GM12878 (cell line): Measurements from ENCODE around the gene CDK17. TPM values are rescaled to one million over a fixed set of nuclear protein-coding genes. Genes with fewer than 3 reads are reported as not detected.
A peak's percentile ranks its signal among the peaks of the same experiment; 100 is the strongest.

ENCODE experiments used
- ATAC-seq: fragments of 200-7000 bp; cut with Tn5 transposase; 3 replicates; pipeline ENCODE4 v1.9.1; 2020; ENCODE audit warnings: mild to moderate bottlenecking, moderate library complexity
- BruUV-seq: library from RNA; stranded (reverse); fragments of 400-500 nt; replicated peaks from 2 replicates; lab custom pipeline; 2021; lab: Mats Ljungman, UMichigan
- CTCF ChIA-PET: fragments of 300-600 bp; sonication (Branson Sonifier 250); formaldehyde crosslinking; extraction: SDS; loops from one replicate; lab custom pipeline; 2021; ENCODE audit warnings: inconsistent platforms; lab: Yijun Ruan, JAX
- POLR2A ChIA-PET: fragments of 350-600 bp; formaldehyde crosslinking; extraction: SDS; loops from one replicate; lab custom pipeline; 2021; ENCODE audit warnings: inconsistent platforms; lab: Charles Lee
- RAD21 ChIA-PET: fragments of 300-600 bp; sonication (Branson Sonifier 250); formaldehyde crosslinking; loops from one replicate; lab custom pipeline; 2023; ENCODE audit warnings: antibody characterized with exemption; ENCODE audit not compliant: unreplicated experiment; lab: Charles Lee
- SMC1A ChIA-PET: fragments of 300-600 bp; sonication (Branson Sonifier 250); formaldehyde crosslinking; loops from one replicate; lab custom pipeline; 2023; ENCODE audit not compliant: unreplicated experiment, uncharacterized antibody; lab: Charles Lee
- DNase-seq: peaks from one replicate; pipeline ENCODE4 v3.0.0-alpha.2; 2011; ENCODE audit warnings: low read depth, low spot score
- FAIRE-seq: peaks from 3 replicates; lab custom pipeline; 2011; peaks lifted over from hg19 to GRCh38; lab: Jason Lieb, UNC
- H2AFZ ChIP-seq: 2 replicates; pipeline ENCODE4 v1.6.0; 2011; ENCODE audit warnings: low read depth, low read length, control low read depth; ENCODE audit not compliant: control insufficient read depth
- H3K27ac ChIP-seq: 2 replicates; pipeline ENCODE4 v1.5.1; 2011; ENCODE audit warnings: control low read depth; ENCODE audit not compliant: control insufficient read depth, insufficient read depth
- H3K27me3 ChIP-seq, 2 experiments: replicated peaks in 1 of 2; 2 replicates each; pipeline versions ENCODE4 v1.6.0 to v1.6.1; 2011; ENCODE audit warnings: low read length in 1 of 2; ENCODE audit not compliant: control insufficient read depth in 2 of 2, insufficient read depth in 2 of 2
- H3K36me3 ChIP-seq, 2 experiments: 2 replicates each; pipeline ENCODE4 v1.5.1; 2011; ENCODE audit warnings: low read length in 1 of 2; ENCODE audit not compliant: control insufficient read depth in 2 of 2, insufficient read depth in 2 of 2
- H3K4me1 ChIP-seq: 2 replicates; pipeline ENCODE4 v1.6.1; 2011; ENCODE audit warnings: mild to moderate bottlenecking, low read length, moderate library complexity, mixed read lengths; ENCODE audit not compliant: control insufficient read depth, insufficient read depth
- H3K4me2 ChIP-seq: 2 replicates; pipeline ENCODE4 v1.6.0; 2011; ENCODE audit warnings: control low read depth; ENCODE audit not compliant: control insufficient read depth, insufficient read depth
- H3K4me3 ChIP-seq: fragments of 200-600 bp; sonication (generic); 2 replicates; pipeline ENCODE4 v1.5.1; 2016
- H3K79me2 ChIP-seq: 2 replicates; pipeline ENCODE4 v1.6.0; 2011; ENCODE audit warnings: low read length; ENCODE audit not compliant: control insufficient read depth, insufficient read depth
- H3K9ac ChIP-seq: 2 replicates; pipeline ENCODE4 v1.8.0; 2011; ENCODE audit warnings: low read length, control low read depth, mixed read lengths; ENCODE audit not compliant: control insufficient read depth, insufficient read depth
- H3K9me3 ChIP-seq: replicated peaks from 3 replicates; pipeline ENCODE4 v1.5.1; 2011; ENCODE audit warnings: mild to moderate bottlenecking, low read length; ENCODE audit not compliant: control insufficient read depth, insufficient read depth
- H4K20me1 ChIP-seq: 2 replicates; pipeline ENCODE4 v1.6.0; 2011; ENCODE audit not compliant: control insufficient read depth, insufficient read depth
- BHLHE40 ChIP-seq, 2 experiments: fragments of 450-650 bp in 1 of 2; IDR thresholded peaks; 2 replicates each; pipeline ENCODE4 v1.6.1; 2011 to 2017; ENCODE audit warnings: low read depth in 2 of 2, borderline replicate concordance in 1 of 2, improper control_type of control experiment in 1 of 2, low read length in 1 of 2, mild to moderate bottlenecking in 1 of 2
- CTCF ChIP-seq, 3 experiments: IDR thresholded peaks in 2 of 3; conservative IDR thresholded peaks in 1 of 3; 2 replicates each; pipeline ENCODE4 v1.5.1; 2011; ENCODE audit warnings: low read depth in 3 of 3, low read length in 3 of 3, mild to moderate bottlenecking in 3 of 3, control low read depth in 2 of 3, moderate library complexity in 2 of 3, inconsistent platforms in 1 of 3, mixed read lengths in 1 of 3; ENCODE audit not compliant: control insufficient read depth in 2 of 3, insufficient read depth in 1 of 3; ENCODE audit errors: extremely low read depth in 1 of 3
- EP300 ChIP-seq, 2 experiments: fragments of 150-350 bp in 1 of 2; IDR thresholded peaks; 2 replicates each; pipeline ENCODE4 v1.6.1; 2011 to 2012; ENCODE audit warnings: low read depth in 2 of 2, low read length in 2 of 2, borderline replicate concordance in 1 of 2, improper control_type of control experiment in 1 of 2, inconsistent platforms in 1 of 2; ENCODE audit not compliant: control insufficient read depth in 1 of 2
- JUNB ChIP-seq: IDR thresholded peaks from 2 replicates; pipeline ENCODE4 v1.6.1; 2016; ENCODE audit warnings: antibody characterized with exemption, mild to moderate bottlenecking
- MEF2B ChIP-seq: fragments of 450-650 bp; IDR thresholded peaks from 2 replicates; pipeline ENCODE4 v1.6.1; 2018; ENCODE audit warnings: mild to moderate bottlenecking, moderate library complexity; ENCODE audit not compliant: partially characterized antibody, poor library complexity, severe bottlenecking
- MTA2 ChIP-seq: fragments of 450-650 bp; IDR thresholded peaks from 2 replicates; pipeline ENCODE4 v1.6.1; 2016; ENCODE audit warnings: low read depth, mild to moderate bottlenecking, moderate library complexity
- NR2C1 ChIP-seq: fragments of 450-650 bp; IDR thresholded peaks from 2 replicates; pipeline ENCODE4 v1.6.1; 2017; ENCODE audit warnings: antibody characterized with exemption, mild to moderate bottlenecking, moderate library complexity
- SUZ12 ChIP-seq: fragments of 200-600 bp; sonication (generic); IDR thresholded peaks from one replicate; pipeline ENCODE4 v1.6.1; 2018; ENCODE audit warnings: antibody characterized with exemption, mild to moderate bottlenecking; ENCODE audit not compliant: unreplicated experiment
- WGBS: methylation state at CpG from one replicate; pipeline ENCODE4 v1.1.6; 2016; ENCODE audit warnings: low lambda C conversion rate; ENCODE audit not compliant: insufficient replicate concordance, insufficient coverage; ENCODE audit errors: missing lambda C conversion rate; 5-methylcytosine and 5-hydroxymethylcytosine counted together
- in situ Hi-C: fragments of 300-500 bp; cut with MboI; formaldehyde crosslinking; loops from 9 replicates; pipeline ENCODE4 v1.14.3; 2018; ENCODE audit warnings: mixed read lengths
- intact Hi-C: fragments of 100-400 bp; cut with micrococcal nuclease; formaldehyde crosslinking; loops from one replicate; pipeline ENCODE4 v1.14.2; 2022; ENCODE audit not compliant: unreplicated experiment
- polyA plus RNA-seq, 11 experiments: library from polyadenylated mRNA; depleted of rRNA in 4 of 11; unstranded in 6 of 11; stranded (reverse) in 5 of 11; fragments of >200 nt; fragmentation: Nextera tagmentation in 4 of 11; fragmentation: Illumina TruSeq in 1 of 11; extraction: Ambion mirVana in 4 of 11; extraction: Trizol in 1 of 11; gene quantifications; 1 replicate in 1 of 11; 2 replicates in 10 of 11; pipeline versions ENCODE4 v1.2.1 to v1.2.3, GENCODE V29; 2011 to 2016; ENCODE audit warnings: inconsistent platforms in 2 of 11, missing spikeins in 2 of 11, low read depth in 1 of 11
- total RNA-seq, 4 experiments: library from RNA; depleted of rRNA in 3 of 4; stranded (reverse); fragments of >200 nt in 3 of 4; fragmentation: Illumina TruSeq in 1 of 4; extraction: Trizol in 1 of 4; gene quantifications; 2 replicates each; pipeline versions ENCODE4 v1.2.1 to v1.2.3, GENCODE V29; 2013 to 2021

Gene CDK17
- total and polyA plus RNA-seq, 10 of the 15 experiments (the other 5 are each of a cell fraction or from before 2014, with no cell fraction given) = 5.6 to 45.6 (median 18.3) TPM

DNA sequence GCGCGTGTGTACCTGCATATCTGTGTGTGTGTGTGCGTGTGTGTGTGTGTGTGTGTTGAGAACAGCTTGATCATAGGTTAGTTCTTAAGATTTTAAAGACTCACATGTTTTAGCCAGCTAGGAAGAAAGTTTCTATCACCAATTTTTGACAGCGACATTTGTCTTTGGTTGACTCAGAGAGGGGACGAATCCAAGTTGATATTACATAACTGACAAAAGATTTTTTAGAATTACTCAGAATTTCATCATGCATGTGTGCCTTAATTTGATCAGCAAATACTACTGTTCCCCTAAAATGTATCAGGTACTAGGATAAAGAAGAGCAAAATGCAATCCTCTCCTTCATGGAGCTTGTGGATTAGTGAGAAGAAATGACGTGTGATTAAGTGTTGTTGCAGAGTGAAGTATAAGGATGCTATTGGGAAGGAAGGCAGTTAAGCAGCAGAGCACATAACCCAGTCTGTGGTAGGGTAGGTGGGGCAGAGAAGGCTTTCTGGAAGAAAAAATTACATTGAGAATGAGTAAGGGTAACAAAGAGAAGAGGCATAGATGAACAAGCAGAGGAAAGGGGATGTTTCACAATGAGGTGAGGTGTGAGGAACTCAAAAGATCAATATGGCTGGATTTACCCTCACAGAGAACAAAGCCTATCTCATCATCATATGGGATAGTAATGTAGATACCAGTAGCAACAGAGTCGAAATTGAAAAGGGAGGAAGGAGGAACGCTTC lies 128.6 kb downstream of the CDK17 start (continued):
- TF ChIP-seq MEF2B (no peak), BHLHE40 (IDR thresholded peaks at IDR 0.05; ENCODE audit: borderline replicate concordance in 1 of 2, low read depth in 2 of 2, low read length in 1 of 2) (no peak), CTCF (IDR thresholded peaks at IDR 0.05 in 2 of 3, conservative IDR thresholded peaks at IDR 0.05 in 1 of 3; ENCODE audit: control insufficient read depth in 2 of 3, extremely low read depth in 1 of 3, insufficient read depth in 1 of 3, low read depth in 3 of 3, low read length in 3 of 3) (no peak), SUZ12 (no peak), NR2C1 (no peak)

DNA sequence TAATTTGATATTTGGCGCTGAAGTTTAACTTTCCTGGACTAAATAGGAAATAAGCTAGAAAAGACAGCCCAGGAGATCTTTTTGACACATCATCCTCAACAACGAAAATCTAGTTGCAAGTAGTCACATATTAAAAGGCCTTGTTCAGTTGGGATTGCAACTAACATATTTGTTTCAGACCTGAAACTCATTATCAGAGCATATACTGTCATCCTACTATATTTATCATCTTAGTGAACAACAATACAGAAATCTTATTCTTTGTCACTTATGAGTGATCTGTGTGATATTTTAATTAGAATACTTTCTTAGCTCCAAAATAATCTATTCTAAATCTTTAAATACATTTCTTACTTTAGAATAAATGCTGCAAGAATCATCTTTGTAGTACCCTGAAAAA lies 134.0 kb downstream of the CDK17 start:
- TF ChIP-seq JUNB (peak; percentile 30; the same call in 1 of the 2 replicates), MTA2 (peak; percentile 39), EP300 (IDR thresholded peaks at IDR 0.05; ENCODE audit: borderline replicate concordance in 1 of 2, control insufficient read depth in 1 of 2, low read depth in 2 of 2, low read length in 2 of 2) (no peak)
- intact Hi-C loops = no loop called here
- Histone ChIP-seq H4K20me1 (no peaks in the 10 kb centered on the region), H3K4me2 (no peak overlapping the region), H2AFZ (no peak overlapping the region), H3K36me3 (peaks cover 2 to 14% of the 10 kb centered on the region in 2 experiments; a peak in 3 of 4 replicates), H3K27ac (no peak overlapping the region), H3K79me2 (no peaks in the 10 kb centered on the region), H3K9ac (no peak overlapping the region), H3K4me3 (no peak overlapping the region), H3K9me3 (no peaks in the 10 kb centered on the region), H3K27me3 (no peaks in the 10 kb centered on the region), H3K4me1 (no peaks in the 10 kb centered on the region)
- ChIA-PET CTCF (interaction anchor here (0.8 to 1.4 kb wide), 5 partner anchors 8 to 133 kb away, joined by 3 to 8 read pairs (median 3); no protein-coding TSS in a partner anchor), SMC1A (interaction anchor here (1.0 to 2.0 kb wide), 5 partner anchors 10 to 205 kb away, joined by 3 to 5 read pairs (median 3); no protein-coding TSS in a partner anchor), RAD21 (interaction anchor here (1.0 to 1.1 kb wide), 2 partner anchors 29 to 134 kb away, joined by 3 read pairs; partner anchors contain the start of gene CDK17), POLR2A (no interaction called here)
- ATAC-seq (peak; percentile 21; the same call in 1 of the 3 replicates), DNase-seq (no peak), FAIRE-seq (no peak)
- BruUV-seq = no TSS peak
- WGBS = 33% methylated on average over 2 of the region's 2 CpGs
- in situ Hi-C loops = no loop called here
